HG03280 (cell line): ENCODE results near the gene PTPRK.

Source experiments
- ATAC-seq: cut with Tn5 transposase; IDR thresholded peaks from one replicate; pipeline ENCODE4 v1.9.1; 2021; ENCODE audit warnings: mild to moderate bottlenecking, moderate library complexity; ENCODE audit not compliant: unreplicated experiment

The PTPRK gene

GRCh38 chr6:128208078-128208477 lies 312.3 kb downstream of the PTPRK start:
- ATAC-seq: no peak

- no peak for ATAC-seq
Measured at GRCh38 chr6:128206610-128207426, 313.6 kb downstream of the PTPRK start.

GRCh38 chr6:128204616-128205015 lies 315.8 kb downstream of the PTPRK start:
- ATAC-seq: no peak

GRCh38 chr6:128202169-128202765 lies 318.1 kb downstream of the PTPRK start:
- ATAC-seq: no peak

- no peak for ATAC-seq
Measured at GRCh38 chr6:128200789-128201188, 319.6 kb downstream of the PTPRK start.

GRCh38 chr6:128199461-128199860 lies 320.9 kb downstream of the PTPRK start:
- ATAC-seq: no peak

- ATAC-seq: no peak
Measured at GRCh38 chr6:128192972-128193371, 327.4 kb downstream of the PTPRK start.

- ATAC-seq: no peak
Measured at GRCh38 chr6:128188678-128189077, 331.7 kb downstream of the PTPRK start.

GRCh38 chr6:128186729-128187128 lies 333.7 kb downstream of the PTPRK start:
- no peak for ATAC-seq

- ATAC-seq: no peak
Measured at GRCh38 chr6:128179876-128180438, 340.4 kb downstream of the PTPRK start.

GRCh38 chr6:128174724-128175123 lies 345.7 kb downstream of the PTPRK start:
- no peak for ATAC-seq

GRCh38 chr6:128172752-128173682 lies 347.4 kb downstream of the PTPRK start:
- ATAC-seq: no peak

GRCh38 chr6:128172081-128172480 lies 348.3 kb downstream of the PTPRK start:
- no peak for ATAC-seq

GRCh38 chr6:128171182-128171581 lies 349.2 kb downstream of the PTPRK start:
- no peak for ATAC-seq

GRCh38 chr6:128168244-128168643 lies 352.2 kb downstream of the PTPRK start:
- ATAC-seq: no peak

- no peak for ATAC-seq
Measured at GRCh38 chr6:128167552-128167951, 352.8 kb downstream of the PTPRK start.

GRCh38 chr6:128164254-128164653 lies 356.1 kb downstream of the PTPRK start:
- no peak for ATAC-seq

GRCh38 chr6:128162423-128162822 lies 358.0 kb downstream of the PTPRK start:
- no peak for ATAC-seq

- ATAC-seq: no peak
Measured at GRCh38 chr6:128161839-128162238, 358.6 kb downstream of the PTPRK start.

- no peak for ATAC-seq
Measured at GRCh38 chr6:128161263-128161662, 359.1 kb downstream of the PTPRK start.

GRCh38 chr6:128158496-128158895 lies 361.9 kb downstream of the PTPRK start:
- no peak for ATAC-seq
